CD14-positive monocyte (primary cell): ENCODE results near the gene NCBP3. TPM values are rescaled to one million over a fixed set of nuclear protein-coding genes. Genes with fewer than 3 reads are reported as not detected.

Experiments used
- DNase-seq, 3 donors: peaks; one replicate each; pipeline ENCODE4 v3.0.0-alpha.2; 2011 to 2022
- H2AFZ ChIP-seq: 2 replicates; pipeline ENCODE4 v1.6.0; 2012; ENCODE audit warnings: mild to moderate bottlenecking, low read depth, low read length, inconsistent platforms; ENCODE audit not compliant: insufficient read depth, poor library complexity, severe bottlenecking
- H3K27ac ChIP-seq, 2 donors: 1 replicate in 1 of 2; 2 replicates in 1 of 2; pipeline ENCODE4 v1.5.1; 2012 to 2013; ENCODE audit warnings: low read length in 2 of 2, control low read depth in 1 of 2, inconsistent platforms in 1 of 2, low read depth in 1 of 2, mild to moderate bottlenecking in 1 of 2
- H3K27me3 ChIP-seq, 2 donors: one replicate each; pipeline versions ENCODE4 v1.6.0 to v1.6.1; 2011 to 2013; ENCODE audit warnings: low read length in 2 of 2; ENCODE audit not compliant: control insufficient read depth in 2 of 2, insufficient read depth in 2 of 2
- H3K36me3 ChIP-seq, 2 donors: replicated peaks in 1 of 2; 1 replicate in 1 of 2; 2 replicates in 1 of 2; pipeline versions ENCODE4 v1.5.1 to v1.6.1; 2012 to 2013; ENCODE audit warnings: low read length in 2 of 2, control low read depth in 1 of 2, inconsistent platforms in 1 of 2, mild to moderate bottlenecking in 1 of 2; ENCODE audit not compliant: insufficient read depth in 2 of 2, control insufficient read depth in 1 of 2
- H3K4me1 ChIP-seq, 2 donors: 1 replicate in 1 of 2; 2 replicates in 1 of 2; pipeline versions ENCODE4 v1.5.1 to v1.6.1; 2012 to 2013; ENCODE audit warnings: low read length in 2 of 2, control low read depth in 1 of 2, inconsistent platforms in 1 of 2, mild to moderate bottlenecking in 1 of 2, moderate library complexity in 1 of 2; ENCODE audit not compliant: insufficient read depth in 2 of 2, control insufficient read depth in 1 of 2
- H3K4me2 ChIP-seq: replicated peaks from 2 replicates; pipeline ENCODE3; 2012; ENCODE audit warnings: low read length, moderate library complexity, mild to moderate bottlenecking; ENCODE audit not compliant: poor library complexity, severe bottlenecking; ENCODE audit errors: extremely low read depth
- H3K4me3 ChIP-seq, 3 experiments: fragments of 200-600 bp in 1 of 3; sonication (generic) in 1 of 3; replicated peaks in 1 of 3; 1 replicate in 2 of 3; 2 replicates in 1 of 3; pipeline ENCODE4 v1.5.1; 2011 to 2013; ENCODE audit warnings: low read length in 3 of 3, mild to moderate bottlenecking in 3 of 3, control low read depth in 2 of 3, low read depth in 2 of 3, inconsistent platforms in 1 of 3, moderate library complexity in 1 of 3
- H3K79me2 ChIP-seq: 2 replicates; pipeline ENCODE4 v1.6.0; 2012; ENCODE audit warnings: mild to moderate bottlenecking, control low read depth, inconsistent platforms, low read length, moderate library complexity; ENCODE audit not compliant: insufficient read depth
- H3K9ac ChIP-seq: 2 replicates; pipeline ENCODE4 v1.6.0; 2017; ENCODE audit warnings: low read length, mild to moderate bottlenecking; ENCODE audit not compliant: insufficient read depth, poor library complexity, severe bottlenecking
- H3K9me3 ChIP-seq, 2 donors: replicated peaks in 1 of 2; 1 replicate in 1 of 2; 2 replicates in 1 of 2; pipeline versions ENCODE4 v1.5.1 to v1.6.1; 2012 to 2013; ENCODE audit warnings: low read length in 2 of 2, control low read depth in 1 of 2; ENCODE audit not compliant: control insufficient read depth in 1 of 2, insufficient read depth in 1 of 2
- H4K20me1 ChIP-seq: 2 replicates; pipeline ENCODE4 v1.6.0; 2012; ENCODE audit warnings: mild to moderate bottlenecking, low read length, control low read depth, moderate library complexity; ENCODE audit not compliant: insufficient read depth
- H3K27ac Mint-ChIP-seq, 7 donors: one replicate each; pipeline ENCODE4 v1.8.0; 2020; ENCODE audit warnings: mild to moderate bottlenecking in 7 of 7, mixed read lengths in 7 of 7, moderate library complexity in 6 of 7, inconsistent platforms in 2 of 7
- H3K27me3 Mint-ChIP-seq, 3 donors: one replicate each; pipeline ENCODE4 v1.8.0; 2021 to 2022; ENCODE audit warnings: low read depth in 3 of 3, mild to moderate bottlenecking in 3 of 3, mixed read lengths in 3 of 3, moderate library complexity in 3 of 3, inconsistent platforms in 1 of 3
- H3K36me3 Mint-ChIP-seq, 2 donors: one replicate each; pipeline ENCODE4 v1.8.0; 2020; ENCODE audit warnings: mixed read lengths in 2 of 2, inconsistent platforms in 1 of 2, mild to moderate bottlenecking in 1 of 2
- H3K4me1 Mint-ChIP-seq: one replicate; pipeline ENCODE4 v1.8.0; 2020; ENCODE audit warnings: mild to moderate bottlenecking, mixed read lengths
- H3K4me3 Mint-ChIP-seq, 2 donors: one replicate each; pipeline ENCODE4 v1.8.0; 2020; ENCODE audit warnings: mild to moderate bottlenecking in 2 of 2, mixed read lengths in 2 of 2, moderate library complexity in 1 of 2
- H3K9me3 Mint-ChIP-seq, 7 donors: one replicate each; pipeline ENCODE4 v1.8.0; 2020 to 2022; ENCODE audit warnings: mixed read lengths in 7 of 7, mild to moderate bottlenecking in 6 of 7, moderate library complexity in 6 of 7, inconsistent platforms in 2 of 7
- WGBS: methylation state at CpG from one replicate; pipeline ENCODE4 v1.1.5; 2013; ENCODE audit warnings: missing lambda C conversion rate; ENCODE audit not compliant: insufficient coverage; 5-methylcytosine and 5-hydroxymethylcytosine counted together
- intact Hi-C, 2 donors: fragments of 100-400 bp; cut with micrococcal nuclease; formaldehyde crosslinking; loops; one replicate each; pipeline versions ENCODE4 v1.15.0 to v1.15.1; 2023
- polyA plus RNA-seq, 3 donors: library from polyadenylated mRNA; depleted of rRNA in 1 of 3; unstranded in 2 of 3; stranded (reverse) in 1 of 3; fragments of 300-500 nt in 2 of 3; fragments of >200 nt in 1 of 3; fragmentation: Illumina TruSeq in 2 of 3; gene quantifications; 1 replicate in 2 of 3; 2 replicates in 1 of 3; pipeline ENCODE4 v1.2.3, GENCODE V29; 2012 to 2021
- TF ChIP-seq, protein P1 (sequence below): fragments of 200-600 bp; IDR thresholded peaks from one replicate; pipeline ENCODE4 v1.8.0; 2022; ENCODE audit warnings: antibody characterized with exemption, mild to moderate bottlenecking

Gene NCBP3
- polyA plus RNA-seq, 3 donors = 4.9 to 19.0 (median 8.5) TPM

DNA sequence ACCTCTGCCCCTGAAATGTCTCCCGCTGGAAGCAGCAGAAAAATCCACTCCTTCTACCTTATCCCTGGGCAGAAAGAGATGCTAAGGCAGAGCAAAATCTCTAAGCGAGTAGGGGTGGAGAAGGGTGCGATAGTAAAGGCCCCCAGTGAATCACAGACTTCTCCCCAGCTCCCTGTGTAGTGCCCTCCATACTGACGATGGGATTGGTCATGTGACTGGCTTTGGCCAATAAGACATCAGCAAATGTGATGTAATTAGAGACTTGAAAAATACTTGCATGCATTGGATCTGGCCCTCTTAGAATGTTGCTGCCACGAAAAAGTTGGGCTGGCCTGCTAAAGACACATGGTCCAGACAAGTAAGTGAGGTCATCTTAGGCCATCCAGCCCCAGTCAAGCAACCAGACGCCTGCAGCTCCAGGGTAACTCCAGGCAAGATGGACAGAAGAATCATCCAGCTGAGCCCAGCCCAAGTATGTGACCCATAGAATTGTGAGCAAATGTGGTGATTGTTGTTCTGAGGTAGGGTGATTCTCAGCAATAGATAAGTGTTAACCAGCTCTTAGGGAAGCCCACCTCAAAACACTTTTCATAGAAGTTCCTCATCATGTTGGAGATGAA lies 86.3 kb downstream of the NCBP3 start:
- intact Hi-C loops = loop anchor here in 1 of 2 donors (10.0 kb wide), 1 partner anchor 65 kb away; no protein-coding TSS in a partner anchor
- no peak overlapping the region for H3K27ac Mint-ChIP-seq
- no peaks in the 10 kb centered on the region for H3K27me3 ChIP-seq
- H3K4me1 ChIP-seq = peaks cover 4 to 17% of the 10 kb centered on the region in 2 donors
- no peaks in the 10 kb centered on the region for H3K36me3 ChIP-seq
- H3K9ac ChIP-seq = no peak overlapping the region
- H3K9me3 ChIP-seq = peaks cover 4 to 12% of the 10 kb centered on the region in 2 donors
- TF ChIP-seq, protein P1, sequence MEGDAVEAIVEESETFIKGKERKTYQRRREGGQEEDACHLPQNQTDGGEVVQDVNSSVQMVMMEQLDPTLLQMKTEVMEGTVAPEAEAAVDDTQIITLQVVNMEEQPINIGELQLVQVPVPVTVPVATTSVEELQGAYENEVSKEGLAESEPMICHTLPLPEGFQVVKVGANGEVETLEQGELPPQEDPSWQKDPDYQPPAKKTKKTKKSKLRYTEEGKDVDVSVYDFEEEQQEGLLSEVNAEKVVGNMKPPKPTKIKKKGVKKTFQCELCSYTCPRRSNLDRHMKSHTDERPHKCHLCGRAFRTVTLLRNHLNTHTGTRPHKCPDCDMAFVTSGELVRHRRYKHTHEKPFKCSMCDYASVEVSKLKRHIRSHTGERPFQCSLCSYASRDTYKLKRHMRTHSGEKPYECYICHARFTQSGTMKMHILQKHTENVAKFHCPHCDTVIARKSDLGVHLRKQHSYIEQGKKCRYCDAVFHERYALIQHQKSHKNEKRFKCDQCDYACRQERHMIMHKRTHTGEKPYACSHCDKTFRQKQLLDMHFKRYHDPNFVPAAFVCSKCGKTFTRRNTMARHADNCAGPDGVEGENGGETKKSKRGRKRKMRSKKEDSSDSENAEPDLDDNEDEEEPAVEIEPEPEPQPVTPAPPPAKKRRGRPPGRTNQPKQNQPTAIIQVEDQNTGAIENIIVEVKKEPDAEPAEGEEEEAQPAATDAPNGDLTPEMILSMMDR = no peak
- no peak for DNase-seq
- H4K20me1 ChIP-seq = no peaks in the 10 kb centered on the region
- no peak overlapping the region for H3K4me3 Mint-ChIP-seq
- no peak overlapping the region for H3K4me3 ChIP-seq
- H3K27ac ChIP-seq = no peak overlapping the region
- H3K4me1 Mint-ChIP-seq = peaks cover 14% of the 10 kb centered on the region
- no peaks in the 10 kb centered on the region for H3K79me2 ChIP-seq
- peaks cover 0 to 1% of the 10 kb centered on the region in 2 donors for H3K36me3 Mint-ChIP-seq
- peaks cover 6 to 11% (median 7%) of the 10 kb centered on the region in 7 donors for H3K9me3 Mint-ChIP-seq
- peaks cover 0 to 2% (median 0%) of the 10 kb centered on the region in 3 donors for H3K27me3 Mint-ChIP-seq
- WGBS = 89% methylated on average over 2 of the region's 6 CpGs
- H2AFZ ChIP-seq = no peak overlapping the region
- no peak overlapping the region for H3K4me2 ChIP-seq

DNA sequence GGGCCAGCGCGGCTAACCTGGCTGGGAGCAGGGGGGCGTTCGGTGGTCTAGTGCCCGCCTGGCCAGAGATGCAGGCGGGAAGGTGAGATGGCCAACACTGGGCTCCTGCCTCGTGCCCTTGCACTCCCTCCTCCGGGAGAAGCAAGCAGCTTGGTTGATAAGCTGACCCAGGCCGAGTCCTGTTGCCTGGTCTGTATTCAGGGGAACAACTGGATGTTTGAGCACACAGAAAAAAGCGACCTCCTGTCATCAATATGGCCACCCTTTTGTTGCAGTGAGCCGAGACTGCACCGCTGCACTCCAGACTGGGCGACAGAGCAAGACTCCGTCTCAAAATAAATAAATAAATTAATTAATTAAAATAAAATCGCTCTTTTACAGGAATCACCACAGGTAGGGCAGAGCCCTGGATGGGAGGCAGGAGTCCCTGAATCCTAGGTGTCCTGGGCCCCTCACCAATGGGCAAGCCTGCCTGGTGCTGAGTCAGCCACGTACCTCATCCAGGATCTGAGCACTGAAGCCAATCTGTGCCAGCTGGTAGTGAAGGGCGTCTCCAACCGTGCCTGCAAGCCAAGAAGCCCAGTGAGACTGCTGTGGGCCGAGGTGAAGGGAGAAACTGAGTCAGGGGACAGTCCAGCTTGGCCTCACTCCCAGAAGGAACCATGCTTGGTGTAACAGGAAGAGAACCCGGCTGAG lies 90.6 kb downstream of the NCBP3 start:
- peak overlapping the region in 2 of 7 donors; percentile 8 to 77 for H3K27ac Mint-ChIP-seq
- Histone ChIP-seq H3K36me3 (no peaks in the 10 kb centered on the region), H3K27me3 (no peaks in the 10 kb centered on the region), H2AFZ (peak overlapping the region; percentile 83), H4K20me1 (no peaks in the 10 kb centered on the region), H3K27ac (no peak overlapping the region), H3K79me2 (no peaks in the 10 kb centered on the region), H3K4me1 (peaks cover 6 to 11% of the 10 kb centered on the region in 2 donors), H3K9ac (peak overlapping the region; percentile 40), H3K9me3 (peaks cover 4 to 12% of the 10 kb centered on the region in 2 donors), H3K4me2 (peak overlapping the region; percentile 64), H3K4me3 (peak overlapping the region in 1 of 3 experiments; percentile 44)
- H3K4me1 Mint-ChIP-seq = peaks cover 7% of the 10 kb centered on the region
- 68% methylated on average over 14 of the region's 20 CpGs for WGBS
- no peak overlapping the region for H3K4me3 Mint-ChIP-seq
- TF ChIP-seq, protein P1 = no peak
- intact Hi-C loops = no loop called here
- no peak for DNase-seq
- H3K9me3 Mint-ChIP-seq = peaks cover 6 to 11% (median 7%) of the 10 kb centered on the region in 7 donors
- peaks cover 1 to 4% (median 3%) of the 10 kb centered on the region in 3 donors for H3K27me3 Mint-ChIP-seq
- peaks cover 0 to 1% of the 10 kb centered on the region in 2 donors for H3K36me3 Mint-ChIP-seq
